ENCODE results near the gene GRAMD2B.
"Not testable (repeated sequence)": the region's sequence is repeated elsewhere in the genome, so short reads cannot be mapped to it uniquely, and the experiment has no call there.

The GRAMD2B gene

GRCh38 chr5:126450907-126451306 lies 27.7 kb downstream of the GRAMD2B start:
- no peak for DNase-seq (ENCODE audit: low read depth)

- no peak for DNase-seq (ENCODE audit: low read depth)
Observed at GRCh38 chr5:126452477-126452876, 29.3 kb downstream of the GRAMD2B start.

GRCh38 chr5:126454081-126454480 lies 30.9 kb downstream of the GRAMD2B start:
- no peak for DNase-seq (ENCODE audit: low read depth)

- DNase-seq (ENCODE audit: low read depth): no peak
Observed at GRCh38 chr5:126454535-126454934, 31.3 kb downstream of the GRAMD2B start.

DNA sequence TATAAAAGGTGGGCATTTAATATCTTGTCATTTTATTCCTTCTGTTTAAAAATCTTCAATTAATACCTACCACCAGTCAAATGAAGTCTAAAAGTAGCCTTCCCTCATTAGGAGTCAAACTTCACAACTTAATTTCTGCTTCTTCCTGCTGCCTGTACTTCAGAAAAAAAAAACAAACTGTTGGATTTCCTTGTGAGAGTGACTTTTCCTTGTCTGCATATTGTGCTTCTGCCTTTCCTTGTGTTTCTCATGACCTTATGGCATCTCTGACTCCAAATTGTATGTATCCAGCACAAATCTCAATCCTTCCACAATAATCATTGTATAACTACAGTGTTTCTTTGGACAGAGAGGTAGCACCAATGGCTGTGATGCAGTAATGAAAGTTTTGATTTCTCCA lies 32.1 kb downstream of the GRAMD2B start:
- no peak for DNase-seq (ENCODE audit: low read depth)

DNA sequence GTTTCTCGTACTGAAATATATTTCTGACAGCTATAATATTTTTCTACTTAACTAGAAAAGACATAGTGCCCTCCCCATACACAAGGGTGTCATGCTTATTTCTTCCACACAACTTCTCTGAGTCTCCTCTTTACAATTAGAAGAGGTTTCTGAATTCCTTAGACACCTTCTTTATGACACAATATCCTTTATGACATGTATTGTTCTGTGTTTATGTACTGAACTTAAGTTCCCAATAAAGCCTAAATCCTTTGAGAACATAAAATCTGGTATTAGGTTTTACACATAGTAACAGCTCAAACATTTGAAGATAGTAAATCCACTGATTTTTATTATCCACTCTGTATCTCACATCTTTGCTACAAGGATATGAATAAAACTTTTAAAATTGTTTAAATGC lies 32.5 kb downstream of the GRAMD2B start:
- no peak for DNase-seq (ENCODE audit: low read depth)

GRCh38 chr5:126456217-126456820 lies 33.1 kb downstream of the GRAMD2B start:
- DNase-seq (ENCODE audit: low read depth): no peak

GRCh38 chr5:126460459-126460858 lies 37.2 kb downstream of the GRAMD2B start:
- DNase-seq (ENCODE audit: low read depth): no peak

DNA sequence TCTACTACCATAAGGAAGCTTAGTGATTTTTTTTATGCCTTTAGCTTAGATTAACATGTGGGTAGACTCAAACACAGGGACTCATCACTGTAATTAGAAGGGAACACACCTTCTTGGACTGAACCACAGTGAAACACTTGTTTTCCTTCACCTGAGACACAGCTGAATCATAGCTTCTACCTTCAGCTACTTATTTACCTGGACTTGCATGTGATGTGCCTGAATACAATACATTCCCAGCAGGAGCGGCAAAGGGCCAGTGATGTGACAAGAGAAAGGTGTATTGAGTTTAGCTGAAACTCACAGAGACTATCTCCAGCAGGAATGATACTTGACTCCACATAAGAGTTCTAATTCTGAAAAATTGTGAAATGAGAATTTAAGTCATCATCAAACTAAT lies 37.8 kb downstream of the GRAMD2B start:
- no peak for DNase-seq (ENCODE audit: low read depth)

- no peak for DNase-seq (ENCODE audit: low read depth)
Observed at GRCh38 chr5:126461838-126462237, 38.6 kb downstream of the GRAMD2B start.

DNA sequence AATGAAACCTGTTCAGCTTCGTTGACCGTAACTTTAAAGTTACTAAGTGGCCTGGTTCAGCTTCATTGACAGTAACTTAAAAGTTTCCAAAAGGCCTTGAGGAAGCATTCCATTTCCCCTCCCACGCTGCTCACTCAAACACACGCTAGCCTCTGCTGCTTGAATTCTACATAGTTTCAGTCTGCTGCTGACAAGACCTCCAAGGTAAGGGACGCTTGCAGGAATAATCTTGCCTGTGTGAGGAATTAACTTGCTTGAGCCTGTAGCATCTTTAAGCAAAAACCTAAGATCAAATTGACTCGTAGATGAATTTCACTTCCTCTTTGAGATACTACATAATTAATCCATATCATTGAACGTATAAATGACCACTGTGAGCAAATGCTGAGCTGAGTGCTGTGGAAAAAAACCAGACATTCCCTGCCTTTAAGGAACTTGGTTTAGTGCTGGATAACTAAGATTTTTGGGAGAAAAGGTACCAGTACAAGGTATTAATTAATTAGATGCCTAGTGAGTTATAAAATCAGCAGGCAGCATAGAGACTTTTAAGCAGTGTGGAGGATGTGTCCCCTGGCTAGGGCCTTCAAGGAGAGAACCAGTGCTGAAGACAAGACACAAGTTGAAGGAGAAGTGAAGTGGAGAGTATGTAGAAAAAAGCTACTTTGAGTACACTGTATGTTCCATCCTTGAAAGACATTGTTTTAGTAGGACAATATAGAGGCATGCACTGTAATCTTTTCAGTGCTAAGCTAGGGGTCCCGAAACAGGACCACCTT lies 39.2 kb downstream of the GRAMD2B start:
- no peak for DNase-seq (ENCODE audit: low read depth)

GRCh38 chr5:126464016-126464415 lies 40.8 kb downstream of the GRAMD2B start:
- DNase-seq (ENCODE audit: low read depth): no peak

DNA sequence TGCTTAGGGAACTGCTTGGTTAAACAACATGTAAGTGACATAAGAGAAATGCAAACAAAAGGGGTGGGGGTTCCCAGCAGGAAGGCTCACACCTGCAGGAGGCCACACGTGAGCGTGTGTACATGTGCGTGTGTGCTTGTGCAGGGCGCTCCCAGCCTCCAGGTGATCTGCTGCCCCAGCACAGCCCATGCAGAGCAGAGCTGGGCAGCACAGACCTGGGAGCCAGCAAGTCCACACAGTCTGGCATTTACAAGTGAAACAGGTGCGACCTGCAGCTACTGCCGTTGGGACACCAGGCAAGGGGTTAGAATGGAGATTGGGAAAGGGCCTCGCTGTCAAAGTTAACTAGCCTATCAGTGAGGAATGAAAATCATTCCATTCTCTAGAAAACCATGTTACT lies 41.8 kb downstream of the GRAMD2B start:
- no peak for DNase-seq (ENCODE audit: low read depth)

DNA sequence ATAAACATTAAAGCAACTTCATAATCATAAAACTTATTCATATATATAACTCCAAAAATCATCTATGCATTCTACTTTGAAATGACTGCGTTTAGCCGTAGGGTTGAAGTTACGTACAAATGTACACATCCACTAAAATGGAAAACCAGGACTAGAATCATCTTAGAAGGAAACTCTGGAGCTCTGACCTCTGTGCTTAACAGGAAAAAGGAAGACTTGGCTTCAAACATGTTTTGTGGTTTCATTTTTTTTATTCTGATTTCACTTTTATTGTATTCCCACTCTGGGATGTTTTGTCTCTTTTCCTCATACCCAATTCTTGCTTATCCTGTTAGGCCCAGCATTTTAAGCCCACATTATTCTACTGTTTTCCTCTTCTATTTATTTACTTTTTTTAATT lies 44.9 kb downstream of the GRAMD2B start:
- no peak for DNase-seq (ENCODE audit: low read depth)

DNA sequence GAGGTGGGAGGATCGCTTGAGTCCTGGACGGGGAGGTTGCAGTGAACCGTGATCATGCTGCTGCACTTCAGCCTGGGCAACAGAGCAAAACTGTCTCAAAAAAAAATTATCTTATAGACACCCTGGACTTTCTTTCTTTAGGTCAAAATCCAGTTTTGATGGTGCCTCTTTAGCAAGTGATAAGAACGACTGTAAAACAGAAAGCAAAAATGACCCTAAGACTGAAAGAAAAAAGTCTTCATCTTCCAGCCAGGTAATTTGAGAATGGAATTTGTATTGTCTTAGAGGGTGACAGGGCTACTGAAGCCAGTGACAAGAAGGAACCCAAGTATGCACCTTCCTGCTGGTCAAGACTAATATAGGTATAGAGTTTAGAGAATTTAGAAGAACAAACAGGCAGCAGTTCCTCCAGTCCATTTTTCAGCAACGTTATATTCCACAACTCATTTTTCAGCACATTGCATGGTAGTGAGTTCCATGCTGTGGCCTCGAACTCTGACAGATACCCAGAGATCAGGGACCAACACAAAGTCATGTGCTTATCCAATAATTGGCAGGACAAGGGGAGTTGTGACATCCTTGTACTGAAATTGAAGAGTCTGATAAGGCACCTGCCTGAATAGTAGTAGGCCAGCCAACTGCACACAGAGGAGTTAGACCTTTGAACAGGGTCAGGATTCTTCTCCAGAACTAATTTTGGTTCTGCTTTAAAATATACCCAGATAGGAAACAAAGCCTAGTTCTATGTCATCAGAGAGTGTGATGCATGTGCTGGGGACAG lies 46.5 kb downstream of the GRAMD2B start:
- DNase-seq (ENCODE audit: low read depth): no peak

DNA sequence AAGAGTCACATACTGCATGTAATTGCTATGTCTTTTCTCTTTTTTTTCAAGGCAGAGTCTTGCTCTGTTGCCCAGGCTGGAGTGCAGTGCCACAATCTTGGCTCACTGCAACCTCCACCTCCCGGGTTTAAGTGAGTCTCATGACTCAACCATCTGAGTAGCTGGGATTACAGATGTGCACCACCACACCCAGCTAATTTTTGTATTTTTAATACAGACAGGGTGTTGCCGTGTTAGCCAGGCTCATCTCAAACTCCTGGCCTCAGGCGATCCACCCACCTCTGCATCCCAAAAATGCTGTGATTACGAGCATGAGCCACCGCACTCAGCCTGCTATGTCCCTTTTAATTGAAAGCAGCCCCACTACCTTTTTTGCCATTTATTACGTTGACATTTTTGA lies 47.3 kb downstream of the GRAMD2B start:
- DNase-seq (ENCODE audit: low read depth): not testable (repeated sequence)

- no peak for DNase-seq (ENCODE audit: low read depth)
Observed at GRCh38 chr5:126471247-126471646, 48.0 kb downstream of the GRAMD2B start.

DNA sequence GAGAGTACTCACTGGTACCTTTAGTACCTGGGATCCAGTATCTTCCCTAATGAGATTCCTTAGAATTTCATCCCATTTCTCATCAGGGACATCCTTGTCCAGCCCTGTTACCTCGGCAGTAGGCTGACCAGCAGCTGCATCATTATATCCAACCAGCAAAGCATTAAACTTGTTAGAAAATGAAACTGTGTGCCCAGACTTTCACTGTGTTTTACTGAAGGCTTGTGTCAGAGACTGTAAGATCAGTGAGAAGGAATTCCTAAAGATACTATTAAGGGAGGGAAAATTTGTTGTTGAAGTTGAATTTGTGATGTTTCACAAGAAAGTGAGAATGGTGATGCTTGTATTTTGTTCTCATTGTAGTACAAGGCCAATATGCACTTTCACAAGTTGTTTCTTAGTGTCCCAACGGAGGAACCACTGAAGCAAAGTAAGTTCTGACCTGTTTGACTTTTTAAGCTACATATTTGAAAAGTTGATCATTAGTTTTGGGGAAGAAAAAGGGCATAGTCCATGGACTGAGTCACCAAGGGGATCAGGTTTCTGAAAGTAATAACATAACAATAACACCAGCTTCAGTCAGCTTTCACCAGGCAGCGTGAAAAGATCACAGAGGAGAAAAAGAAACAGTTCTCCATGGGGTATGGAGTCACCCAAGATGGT lies 48.8 kb downstream of the GRAMD2B start:
- no peak for DNase-seq (ENCODE audit: low read depth)

DNA sequence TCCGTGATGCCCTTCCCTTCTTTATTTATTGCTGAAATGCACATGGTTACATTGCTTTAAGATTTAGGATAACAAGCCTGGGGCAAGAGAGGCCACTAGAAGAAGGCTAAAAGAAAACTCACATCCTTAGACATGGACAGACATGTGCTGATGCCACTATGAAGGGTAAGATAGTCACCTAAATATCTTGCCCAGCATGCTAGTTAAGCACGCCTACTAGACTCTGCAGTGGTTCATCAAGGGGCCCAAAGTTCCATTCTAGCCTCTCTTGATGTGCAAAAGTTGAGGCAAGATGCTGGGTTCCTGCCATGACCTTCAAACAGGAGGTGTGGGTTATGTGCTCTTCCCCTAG lies 49.3 kb downstream of the GRAMD2B start:
- DNase-seq (ENCODE audit: low read depth): no peak

GRCh38 chr5:126477294-126478117 lies 54.3 kb downstream of the GRAMD2B start:
- no peak for DNase-seq (ENCODE audit: low read depth)

GRCh38 chr5:126479810-126480209 lies 56.6 kb downstream of the GRAMD2B start:
- DNase-seq (ENCODE audit: low read depth): no peak

- no peak for DNase-seq (ENCODE audit: low read depth)
Observed at GRCh38 chr5:126480824-126481223, 57.6 kb downstream of the GRAMD2B start.
